GM12872 (cell line): ENCODE data around the gene TBC1D19.

Experiments
- CTCF ChIP-seq: IDR thresholded peaks from 3 replicates; pipeline ENCODE4 v1.5.1; 2011; ENCODE audit warnings: low read depth, mild to moderate bottlenecking, low read length, moderate library complexity; ENCODE audit not compliant: insufficient read depth

Gene TBC1D19

GRCh38 chr4:26701095-26701494, 117.2 kb downstream of the TBC1D19 start:
- no peak for TF ChIP-seq CTCF

- TF ChIP-seq CTCF = no peak
Measured at GRCh38 chr4:26701786-26702227, 117.9 kb downstream of the TBC1D19 start.

GRCh38 chr4:26707342-26707741, 123.5 kb downstream of the TBC1D19 start:
- no peak for TF ChIP-seq CTCF

- no peak for TF ChIP-seq CTCF
Measured at GRCh38 chr4:26709246-26709645, 125.4 kb downstream of the TBC1D19 start.

- TF ChIP-seq CTCF = no peak
Measured at GRCh38 chr4:26713563-26714151, 129.8 kb downstream of the TBC1D19 start.

- TF ChIP-seq CTCF = no peak
Measured at GRCh38 chr4:26715636-26716242, 131.9 kb downstream of the TBC1D19 start.

GRCh38 chr4:26717332-26717731, 133.4 kb downstream of the TBC1D19 start:
- TF ChIP-seq CTCF = no peak
